ENCODE results near the gene ARHGAP36. TPM values are rescaled to one million over a fixed set of nuclear protein-coding genes. Genes with fewer than 3 reads are reported as not detected.

ARHGAP36 gene
- total RNA-seq, 1 experiment from 2014 or later, result not detected

DNA sequence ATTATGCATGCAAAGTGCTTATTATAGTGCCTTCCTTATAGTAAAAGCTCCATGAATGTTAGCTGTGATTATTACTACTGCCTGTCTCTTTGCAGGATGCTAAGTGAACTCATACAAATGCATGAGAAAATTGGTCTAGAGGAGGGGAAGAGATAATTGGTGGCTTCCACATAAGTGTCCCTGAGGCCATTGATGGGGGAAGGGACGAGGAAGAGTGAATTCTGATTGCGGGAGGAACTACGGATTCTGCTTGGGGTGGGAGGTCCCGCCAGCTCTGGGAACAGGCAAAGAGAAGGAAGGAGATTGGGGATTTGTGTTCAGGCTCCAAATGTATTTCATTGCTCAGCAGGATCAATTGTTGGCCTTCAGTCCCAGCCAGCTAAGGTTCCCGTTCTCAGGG lies 11.6 kb upstream of the ARHGAP36 start:
- intact Hi-C loops (cut with micrococcal nuclease), result no loop called here
- TF ChIP-seq, protein P1, sequence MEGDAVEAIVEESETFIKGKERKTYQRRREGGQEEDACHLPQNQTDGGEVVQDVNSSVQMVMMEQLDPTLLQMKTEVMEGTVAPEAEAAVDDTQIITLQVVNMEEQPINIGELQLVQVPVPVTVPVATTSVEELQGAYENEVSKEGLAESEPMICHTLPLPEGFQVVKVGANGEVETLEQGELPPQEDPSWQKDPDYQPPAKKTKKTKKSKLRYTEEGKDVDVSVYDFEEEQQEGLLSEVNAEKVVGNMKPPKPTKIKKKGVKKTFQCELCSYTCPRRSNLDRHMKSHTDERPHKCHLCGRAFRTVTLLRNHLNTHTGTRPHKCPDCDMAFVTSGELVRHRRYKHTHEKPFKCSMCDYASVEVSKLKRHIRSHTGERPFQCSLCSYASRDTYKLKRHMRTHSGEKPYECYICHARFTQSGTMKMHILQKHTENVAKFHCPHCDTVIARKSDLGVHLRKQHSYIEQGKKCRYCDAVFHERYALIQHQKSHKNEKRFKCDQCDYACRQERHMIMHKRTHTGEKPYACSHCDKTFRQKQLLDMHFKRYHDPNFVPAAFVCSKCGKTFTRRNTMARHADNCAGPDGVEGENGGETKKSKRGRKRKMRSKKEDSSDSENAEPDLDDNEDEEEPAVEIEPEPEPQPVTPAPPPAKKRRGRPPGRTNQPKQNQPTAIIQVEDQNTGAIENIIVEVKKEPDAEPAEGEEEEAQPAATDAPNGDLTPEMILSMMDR (IDR thresholded peaks at IDR 0.05; ENCODE audit: unreplicated experiment), result no peak
- Mint-ChIP-seq H3K4me1 (ENCODE audit: insufficient read depth, unreplicated experiment) (no peaks in the 10 kb centered on the region), H3K36me3 (ENCODE audit: insufficient read depth, unreplicated experiment) (no peaks in the 10 kb centered on the region), H3K27me3 (ENCODE audit: insufficient read depth, unreplicated experiment) (peaks cover 95% of the 10 kb centered on the region), H3K9me3 (ENCODE audit: unreplicated experiment) (no peaks in the 10 kb centered on the region), H3K4me3 (ENCODE audit: unreplicated experiment) (no peak overlapping the region), H3K27ac (ENCODE audit: low read depth, unreplicated experiment) (no peak overlapping the region)
- ChIA-PET POLR2A (no interaction called here), CTCF (interaction anchor here (1.1 kb wide), 1 partner anchor 10 kb away, joined by 4 read pairs; no protein-coding TSS in a partner anchor)
- BruUV-seq (replicated peaks), result no TSS peak
- no peak for DNase-seq (ENCODE audit: unreplicated experiment)

DNA sequence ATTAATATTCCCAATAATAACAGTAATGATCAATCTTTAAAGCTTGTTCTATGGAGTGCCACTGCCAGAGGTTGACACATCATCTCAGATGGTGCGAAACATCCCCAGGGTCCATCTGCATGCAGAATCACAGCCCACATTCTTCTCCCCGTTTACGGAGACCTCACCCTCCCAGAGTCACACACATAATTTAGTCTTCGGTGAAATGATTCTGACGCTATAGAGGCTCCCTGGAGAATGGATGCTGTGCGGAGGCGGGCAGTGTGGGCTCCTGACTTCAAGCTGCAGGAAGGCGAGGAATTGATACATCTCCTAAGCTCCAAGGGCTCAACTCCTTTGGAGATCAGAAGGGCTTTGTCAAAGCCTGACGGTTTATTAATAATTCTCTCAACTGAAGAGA lies 11.0 kb upstream of the ARHGAP36 start:
- H3K27ac Mint-ChIP-seq (ENCODE audit: low read depth, unreplicated experiment), result no peak overlapping the region

DNA sequence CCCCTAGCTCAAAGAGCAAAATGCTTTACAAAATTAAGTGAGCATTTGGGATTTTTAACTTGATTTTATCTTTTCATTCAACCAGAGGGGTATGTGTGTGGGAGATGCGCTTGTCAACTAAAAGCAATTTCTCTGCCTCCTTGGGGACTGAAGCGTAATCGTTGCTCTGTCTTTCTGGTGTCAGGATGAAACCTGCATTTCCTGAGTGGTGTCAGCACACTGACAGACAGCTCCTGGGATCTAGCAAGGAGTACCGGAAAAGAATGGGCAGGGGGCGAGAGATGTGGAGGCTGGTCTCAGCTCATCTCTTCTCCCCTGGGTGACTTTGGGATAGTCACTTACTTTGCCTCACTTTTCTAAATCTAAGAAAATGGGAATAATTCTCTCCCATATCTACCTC lies 5.1 kb upstream of the ARHGAP36 start:
- ChIA-PET POLR2A (no interaction called here), CTCF (no interaction called here)
- Mint-ChIP-seq H3K4me3 (ENCODE audit: unreplicated experiment) (no peak overlapping the region), H3K4me1 (ENCODE audit: insufficient read depth, unreplicated experiment) (no peaks in the 10 kb centered on the region), H3K36me3 (ENCODE audit: insufficient read depth, unreplicated experiment) (no peaks in the 10 kb centered on the region), H3K27me3 (ENCODE audit: insufficient read depth, unreplicated experiment) (peaks cover 40% of the 10 kb centered on the region), H3K9me3 (ENCODE audit: unreplicated experiment) (no peaks in the 10 kb centered on the region), H3K27ac (ENCODE audit: low read depth, unreplicated experiment) (no peak overlapping the region)
- no TSS peak for BruUV-seq (replicated peaks)
- intact Hi-C loops (cut with micrococcal nuclease), result no loop called here
- DNase-seq (ENCODE audit: unreplicated experiment), result no peak
- TF ChIP-seq, protein P1 (IDR thresholded peaks at IDR 0.05; ENCODE audit: unreplicated experiment), result no peak

More for the DNA sequence above, 11.0 kb upstream of the ARHGAP36 start:
- H3K27me3 Mint-ChIP-seq (ENCODE audit: insufficient read depth, unreplicated experiment), result peaks cover 95% of the 10 kb centered on the region
- no peaks in the 10 kb centered on the region for H3K9me3 Mint-ChIP-seq (ENCODE audit: unreplicated experiment)
- no peak overlapping the region for H3K4me3 Mint-ChIP-seq (ENCODE audit: unreplicated experiment)
- DNase-seq (ENCODE audit: unreplicated experiment), result no peak
- CTCF ChIA-PET, result interaction anchor here (1.1 kb wide), 1 partner anchor 9 kb away, joined by 4 read pairs; no protein-coding TSS in a partner anchor
- H3K36me3 Mint-ChIP-seq (ENCODE audit: insufficient read depth, unreplicated experiment), result no peaks in the 10 kb centered on the region
- intact Hi-C loops (cut with micrococcal nuclease), result no loop called here
- no TSS peak for BruUV-seq (replicated peaks)
- H3K4me1 Mint-ChIP-seq (ENCODE audit: insufficient read depth, unreplicated experiment), result no peaks in the 10 kb centered on the region
- POLR2A ChIA-PET, result no interaction called here
- TF ChIP-seq, protein P1 (IDR thresholded peaks at IDR 0.05; ENCODE audit: unreplicated experiment), result no peak

DNA sequence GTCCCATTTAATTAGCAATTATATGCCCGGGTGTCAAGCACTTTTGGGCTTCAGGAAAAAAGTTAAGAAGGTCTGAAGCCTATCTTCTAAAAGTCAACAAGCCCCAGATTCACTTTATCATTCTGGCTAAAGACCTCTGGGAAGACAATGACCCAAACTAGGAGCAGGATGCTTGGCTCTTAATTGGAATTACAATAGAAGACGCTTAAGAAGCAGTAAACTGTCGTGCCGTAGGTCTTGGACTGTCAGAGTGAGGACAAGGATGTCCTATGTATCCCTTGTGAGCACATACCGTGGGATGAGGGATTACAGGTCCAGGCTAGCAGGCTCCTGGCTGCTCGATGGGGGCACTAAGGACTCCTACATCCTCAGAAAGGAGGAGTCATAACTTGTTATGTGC lies 3.2 kb upstream of the ARHGAP36 start:
- Mint-ChIP-seq H3K9me3 (ENCODE audit: unreplicated experiment) (no peaks in the 10 kb centered on the region), H3K4me1 (ENCODE audit: insufficient read depth, unreplicated experiment) (no peaks in the 10 kb centered on the region), H3K27me3 (ENCODE audit: insufficient read depth, unreplicated experiment) (peaks cover 23% of the 10 kb centered on the region), H3K27ac (ENCODE audit: low read depth, unreplicated experiment) (no peak overlapping the region), H3K36me3 (ENCODE audit: insufficient read depth, unreplicated experiment) (no peaks in the 10 kb centered on the region), H3K4me3 (ENCODE audit: unreplicated experiment) (no peak overlapping the region)
- ChIA-PET CTCF (no interaction called here), POLR2A (no interaction called here)
- BruUV-seq (replicated peaks), result no TSS peak
- intact Hi-C loops (cut with micrococcal nuclease), result no loop called here
- TF ChIP-seq, protein P1 (IDR thresholded peaks at IDR 0.05; ENCODE audit: unreplicated experiment), result no peak
- no peak for DNase-seq (ENCODE audit: unreplicated experiment)

Data from MCF 10A (cell line).